Transverse colon (tissue), 4 donors: ENCODE measurements around the gene ZNF785. TPM values are rescaled to one million over a fixed set of nuclear protein-coding genes. Genes with fewer than 3 reads are reported as not detected.

Experiments
- DNase-seq: peaks from one replicate; pipeline ENCODE4 v3.0.0-alpha.2; 2019
- H3K27ac ChIP-seq, 4 donors: fragments of 200-600 bp; sonication (generic); 2 replicates each; pipeline ENCODE4 v1.5.1; 2016 to 2018; ENCODE audit warnings: inconsistent platforms in 4 of 4
- H3K27me3 ChIP-seq: fragments of 200-600 bp; sonication (generic); 2 replicates; pipeline ENCODE4 v1.5.1; 2017; ENCODE audit warnings: inconsistent platforms
- H3K36me3 ChIP-seq, 4 donors: fragments of 200-600 bp; sonication (generic); 2 replicates each; pipeline ENCODE4 v1.5.1; 2017 to 2019; ENCODE audit warnings: inconsistent platforms in 4 of 4
- H3K4me1 ChIP-seq, 4 donors: fragments of 200-600 bp; sonication (generic); 2 replicates each; pipeline ENCODE4 v1.5.1; 2017 to 2020; ENCODE audit warnings: inconsistent platforms in 4 of 4
- H3K4me3 ChIP-seq, 4 donors: fragments of 200-600 bp; sonication (generic); 1 replicate in 1 of 4; 2 replicates in 3 of 4; pipeline versions ENCODE4 v1.5.1 to v1.6.1; 2017 to 2019; ENCODE audit warnings: inconsistent platforms in 4 of 4
- H3K9me3 ChIP-seq, 2 donors: fragments of 200-600 bp; sonication (generic); 2 replicates each; pipeline ENCODE4 v1.5.1; 2017 to 2019; ENCODE audit warnings: inconsistent platforms in 2 of 2
- EP300 ChIP-seq: sonication (generic); formaldehyde crosslinking; IDR thresholded peaks from one replicate; pipeline ENCODE4 v1.6.1; 2017; ENCODE audit warnings: antibody characterized with exemption, low read depth
- POLR2A ChIP-seq: fragments of 450-650 bp; IDR thresholded peaks from one replicate; pipeline ENCODE4 v1.6.1; 2016; ENCODE audit warnings: antibody characterized with exemption, mild to moderate bottlenecking, moderate library complexity
- POLR2AphosphoS5 ChIP-seq, 3 donors: sonication (generic); formaldehyde crosslinking; IDR thresholded peaks; one replicate each; pipeline ENCODE4 v1.6.1; 2016; ENCODE audit warnings: antibody characterized with exemption in 3 of 3
- WGBS, 2 donors: methylation state at CpG; one replicate each; pipeline ENCODE4 v1.1.5; 2018; ENCODE audit warnings: low coverage in 1 of 2; 5-methylcytosine and 5-hydroxymethylcytosine counted together
- in situ Hi-C, 4 donors: fragments of 200-750 bp; cut with MboI; loops; one replicate each; pipeline versions ENCODE4 v1.15.0 to v1.15.1; 2017; ENCODE audit warnings: low sequenced_read_pairs in 3 of 4, low pct_ligation_motif_present in 1 of 4, low pct_unique_long_range_greater_than_20kb in 1 of 4
- intact Hi-C: fragments of 100-400 bp; cut with DNase I; formaldehyde crosslinking; loops from one replicate; pipeline ENCODE4 v1.15.1; 2023; ENCODE audit warnings: low total_unique reads
- total RNA-seq, 4 donors: library from RNA; depleted of rRNA; stranded (reverse); fragments of >200 nt; gene quantifications; one replicate each; pipeline ENCODE4 v1.1.0, GENCODE V29; 2016
- TF ChIP-seq, protein P1 (sequence below), 5 experiments: fragments of 200-600 bp in 3 of 5; fragments of 450-650 bp in 2 of 5; sonication (generic) in 3 of 5; IDR thresholded peaks; 1 replicate in 2 of 5; 2 replicates in 3 of 5; pipeline ENCODE4 v1.5.1; 2016 to 2017; ENCODE audit warnings: antibody characterized with exemption in 5 of 5, inconsistent platforms in 3 of 5, mild to moderate bottlenecking in 2 of 5, moderate library complexity in 1 of 5

ZNF785 gene
- total RNA-seq, 4 donors from 2014 or later = 17.2 to 131 (median 20.5) TPM

DNA sequence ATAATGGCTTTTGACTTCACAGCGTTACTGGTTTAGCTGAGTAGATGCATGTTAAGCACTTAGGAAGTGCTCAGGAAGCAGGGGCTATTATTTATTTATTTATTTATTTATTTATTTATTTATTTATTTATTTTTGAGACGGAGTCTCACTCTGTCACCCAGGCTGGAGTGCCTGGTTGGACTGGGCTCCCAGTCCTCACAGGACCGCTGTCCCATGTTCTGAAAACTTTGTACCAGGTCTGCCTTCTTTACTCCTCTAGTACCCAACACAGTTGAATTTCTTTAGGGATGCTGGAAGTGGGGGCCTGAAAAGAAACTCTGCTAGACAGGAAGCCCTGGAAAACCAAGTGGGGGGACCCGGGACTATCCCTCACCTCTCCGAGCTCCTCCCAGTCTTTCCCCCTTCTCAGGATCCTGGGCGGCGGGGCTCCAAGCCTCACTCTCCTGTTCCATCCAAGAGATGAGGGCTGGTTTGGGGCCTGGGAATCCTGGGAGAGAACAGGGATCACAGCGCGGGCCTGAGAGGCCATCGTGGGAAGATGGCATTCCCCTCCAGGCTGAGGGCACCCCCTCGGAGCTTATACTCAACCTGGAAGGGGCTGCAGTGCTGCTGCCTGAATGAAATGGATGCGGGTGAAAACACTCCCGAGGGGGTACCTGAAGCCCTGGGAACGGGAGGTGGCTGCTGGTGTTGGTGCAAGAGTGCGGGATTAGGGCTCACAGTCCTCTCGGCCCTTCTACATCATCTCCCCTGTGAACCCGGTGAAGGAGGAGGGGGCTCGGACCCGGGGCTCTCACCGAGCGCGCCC, 14.7 kb downstream of the ZNF785 start:
- WGBS, 2 donors = 7 to 67% methylated on average over 1 to 22 of the region's 22 CpGs
- Histone ChIP-seq H3K27ac (peak overlapping the region; percentile 99 to 100 (median 99)), H3K36me3 (no peaks in the 10 kb centered on the region), H3K4me3 (peak overlapping the region; percentile 81 to 92 (median 82)), H3K27me3 (no peaks in the 10 kb centered on the region), H3K9me3 (no peaks in the 10 kb centered on the region), H3K4me1 (peaks cover 12 to 34% (median 24%) of the 10 kb centered on the region in 4 donors)
- intact Hi-C loops = loop anchor here (10.0 kb wide), 1 partner anchor 54 kb away; no protein-coding TSS in a partner anchor
- no peak for DNase-seq
- TF ChIP-seq, protein P1, sequence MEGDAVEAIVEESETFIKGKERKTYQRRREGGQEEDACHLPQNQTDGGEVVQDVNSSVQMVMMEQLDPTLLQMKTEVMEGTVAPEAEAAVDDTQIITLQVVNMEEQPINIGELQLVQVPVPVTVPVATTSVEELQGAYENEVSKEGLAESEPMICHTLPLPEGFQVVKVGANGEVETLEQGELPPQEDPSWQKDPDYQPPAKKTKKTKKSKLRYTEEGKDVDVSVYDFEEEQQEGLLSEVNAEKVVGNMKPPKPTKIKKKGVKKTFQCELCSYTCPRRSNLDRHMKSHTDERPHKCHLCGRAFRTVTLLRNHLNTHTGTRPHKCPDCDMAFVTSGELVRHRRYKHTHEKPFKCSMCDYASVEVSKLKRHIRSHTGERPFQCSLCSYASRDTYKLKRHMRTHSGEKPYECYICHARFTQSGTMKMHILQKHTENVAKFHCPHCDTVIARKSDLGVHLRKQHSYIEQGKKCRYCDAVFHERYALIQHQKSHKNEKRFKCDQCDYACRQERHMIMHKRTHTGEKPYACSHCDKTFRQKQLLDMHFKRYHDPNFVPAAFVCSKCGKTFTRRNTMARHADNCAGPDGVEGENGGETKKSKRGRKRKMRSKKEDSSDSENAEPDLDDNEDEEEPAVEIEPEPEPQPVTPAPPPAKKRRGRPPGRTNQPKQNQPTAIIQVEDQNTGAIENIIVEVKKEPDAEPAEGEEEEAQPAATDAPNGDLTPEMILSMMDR (IDR thresholded peaks at IDR 0.05) = no peak
- TF ChIP-seq POLR2AphosphoS5 (IDR thresholded peaks at IDR 0.05) = peak in 1 of 3 donors; percentile 16
- in situ Hi-C loops = loop anchor here in 2 of 4 donors (10.0 to 25.0 kb wide), 2 partner anchors 64 to 134 kb away; partner anchors contain the start of genes DCTPP1 (in 1 of the 2) and SEPHS2 (in 1 of the 2)

DNA sequence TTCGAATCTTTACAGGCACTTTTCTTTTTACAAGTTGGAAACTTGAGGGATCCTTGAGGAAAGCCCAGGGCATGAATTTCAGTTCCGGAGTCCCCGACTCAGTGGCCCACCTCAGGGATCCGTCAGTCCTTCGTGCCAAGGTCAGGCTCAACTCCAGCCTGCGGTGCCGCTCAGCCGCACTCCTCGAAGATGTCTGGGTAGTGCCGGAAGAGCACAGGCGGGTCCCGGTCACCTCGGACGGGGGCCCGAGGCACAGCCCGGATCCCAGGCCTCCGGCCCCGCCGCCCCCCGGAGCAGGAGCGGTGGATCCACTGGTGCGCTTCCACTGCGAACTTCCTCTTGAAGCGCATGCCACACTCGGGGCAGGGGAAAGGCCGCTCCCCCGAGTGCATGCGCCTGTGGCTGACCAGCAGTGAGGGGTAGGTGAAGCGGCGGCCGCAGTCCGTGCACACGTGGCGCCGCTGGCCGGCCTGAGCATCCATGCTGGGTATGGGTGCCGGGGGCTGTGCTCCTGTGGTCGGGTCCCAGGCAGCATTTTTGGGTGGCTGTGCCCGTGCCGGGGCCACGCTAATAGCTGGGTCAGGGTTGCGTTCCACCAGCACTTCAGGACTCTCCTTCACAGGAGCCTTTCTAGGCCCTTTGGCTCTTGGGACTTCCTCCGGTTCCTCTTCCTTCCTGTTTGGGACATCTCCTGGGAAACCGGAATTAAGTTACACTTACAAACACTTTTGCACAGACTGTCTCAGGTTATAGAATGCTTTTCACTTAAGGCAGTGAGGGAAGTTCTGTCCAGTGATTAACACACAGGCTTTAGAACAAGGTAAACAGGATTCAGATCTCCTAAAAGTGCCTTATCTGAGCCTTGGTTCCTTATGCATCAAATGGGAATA, 15.5 kb downstream of the ZNF785 start:
- no peaks in the 10 kb centered on the region for H3K27me3 ChIP-seq
- peak overlapping the region in 1 of 4 donors; percentile 81 for H3K4me3 ChIP-seq
- WGBS, 2 donors = 80 to 94% methylated on average over 5 to 44 of the region's 44 CpGs
- TF ChIP-seq, protein P1 (IDR thresholded peaks at IDR 0.05) = no peak
- H3K36me3 ChIP-seq = no peaks in the 10 kb centered on the region
- peaks cover 12 to 34% (median 24%) of the 10 kb centered on the region in 4 donors for H3K4me1 ChIP-seq
- intact Hi-C loops (loop anchor here (10.0 kb wide), 1 partner anchor 55 kb away; no protein-coding TSS in a partner anchor), in situ Hi-C loops (loop anchor here in 2 of 4 donors (10.0 to 25.0 kb wide), 2 partner anchors 65 to 133 kb away; partner anchors contain the start of genes DCTPP1 (in 1 of the 2) and SEPHS2 (in 1 of the 2))
- no peaks in the 10 kb centered on the region for H3K9me3 ChIP-seq
- H3K27ac ChIP-seq = peak overlapping the region; percentile 99 to 100 (median 99)
- DNase-seq = no peak

DNA sequence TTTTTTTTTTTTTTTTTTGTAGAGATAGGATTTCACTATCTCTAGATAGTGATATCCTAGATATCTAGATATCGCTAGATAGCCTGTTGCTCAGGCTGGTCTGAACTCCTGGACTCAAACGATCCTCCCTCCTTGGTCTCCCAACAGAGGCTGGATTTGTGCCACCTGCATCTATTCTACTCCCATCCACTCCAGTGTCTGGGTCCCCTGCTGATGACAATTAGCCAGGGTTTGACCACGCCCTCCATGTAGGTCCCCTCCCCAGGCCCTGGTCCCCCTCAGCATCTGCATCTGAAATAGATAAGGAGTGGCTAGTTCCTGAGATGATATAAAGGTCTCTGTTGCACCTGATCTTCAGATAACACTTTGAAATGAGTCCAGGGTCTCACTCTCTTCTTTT, 16.2 kb downstream of the ZNF785 start:
- peaks cover 12 to 34% (median 24%) of the 10 kb centered on the region in 4 donors for H3K4me1 ChIP-seq
- no peak for DNase-seq
- H3K4me3 ChIP-seq = no peak overlapping the region
- no peaks in the 10 kb centered on the region for H3K27me3 ChIP-seq
- TF ChIP-seq POLR2AphosphoS5 (IDR thresholded peaks at IDR 0.05) (no peak), EP300 (no peak), POLR2A (no peak)
- TF ChIP-seq, protein P1 (IDR thresholded peaks at IDR 0.05) = no peak
- in situ Hi-C loops (loop anchor here in 1 of 4 donors (25.0 kb wide), 1 partner anchor 132 kb away; the partner anchor contains the start of genes DCTPP1 and SEPHS2), intact Hi-C loops (no loop called here)
- H3K9me3 ChIP-seq = no peaks in the 10 kb centered on the region
- 97% methylated on average over 3 of the region's 3 CpGs; no CpG with 5 or more reads in 1 of the 2 donors for WGBS, 2 donors
- peak overlapping the region in 1 of 4 donors; percentile 69 for H3K27ac ChIP-seq
- H3K36me3 ChIP-seq = no peaks in the 10 kb centered on the region
